NCI-H128 (cell line): ENCODE results near the gene ROBO4.

Source experiments
- DNase-seq: peaks from one replicate; lab custom pipeline; 2025; ENCODE audit not compliant: unreplicated experiment; lab: John Stamatoyannopoulos, UW

The ROBO4 gene

GRCh38 chr11:124890683-124891372 is 6.8 kb downstream of the ROBO4 start:
- DNase-seq = no peak

DNA sequence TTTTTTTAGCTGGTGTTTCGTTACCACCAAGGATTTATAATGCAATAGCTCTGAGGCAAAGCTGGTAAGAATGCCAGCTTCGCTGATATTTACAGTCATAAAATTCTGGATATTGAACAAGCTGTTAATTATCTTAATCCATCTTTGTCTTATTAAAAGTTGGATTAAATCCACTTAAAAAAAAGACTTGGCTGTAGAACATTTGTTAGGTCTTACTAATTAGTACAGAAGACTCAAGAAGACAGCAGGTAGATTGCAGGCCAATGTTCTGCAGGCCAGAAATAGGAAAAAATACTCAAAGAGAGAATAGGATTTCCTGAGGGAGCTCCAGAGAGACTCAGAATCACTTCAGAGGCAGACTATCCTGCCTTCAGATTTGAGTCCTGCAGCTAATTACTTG is 7.5 kb downstream of the ROBO4 start:
- no peak for DNase-seq

DNA sequence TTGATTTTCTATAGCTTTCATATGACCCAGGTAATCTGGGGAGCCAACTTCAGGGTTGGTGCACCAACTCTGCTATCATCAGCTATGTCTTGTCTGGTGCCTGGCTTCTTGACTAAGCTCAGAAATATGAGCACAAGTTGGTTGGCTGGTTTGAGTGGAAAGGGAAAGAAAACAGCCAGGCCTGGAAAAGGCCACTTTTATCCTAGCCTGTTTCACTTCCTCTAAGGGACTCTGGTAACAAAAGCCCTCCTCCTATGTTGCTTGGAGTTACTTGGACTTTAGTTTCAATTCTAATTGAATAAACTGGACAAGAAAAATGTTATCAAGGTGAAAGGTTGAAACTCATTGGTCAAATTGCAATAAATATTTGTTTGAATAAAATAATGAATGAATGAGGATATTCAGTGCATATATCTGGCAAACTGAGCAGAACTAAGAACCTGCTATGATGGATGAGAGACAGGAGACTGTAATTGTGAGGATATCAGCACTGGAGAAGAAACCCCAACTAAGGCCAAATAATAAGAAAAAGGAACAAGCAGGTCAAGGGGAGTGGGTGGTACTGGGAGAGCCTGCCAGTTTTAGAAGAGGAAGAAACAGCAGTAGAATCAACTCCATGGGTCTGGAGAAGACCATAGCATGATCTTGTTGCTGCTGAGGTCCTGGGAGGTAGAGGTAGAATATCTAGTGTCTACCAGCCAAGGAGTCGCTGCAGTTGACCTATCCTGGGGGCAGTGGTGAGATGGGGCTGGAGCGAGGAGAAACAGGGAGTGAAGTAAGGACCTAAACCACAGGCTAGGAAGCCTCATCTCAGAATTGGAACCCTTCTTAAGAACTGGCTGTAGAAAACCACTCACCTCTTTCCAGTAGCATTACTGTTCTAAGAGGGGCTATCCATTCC is 8.2 kb downstream of the ROBO4 start:
- no peak for DNase-seq

GRCh38 chr11:124887667-124888013 is 10.0 kb downstream of the ROBO4 start:
- no peak for DNase-seq

DNA sequence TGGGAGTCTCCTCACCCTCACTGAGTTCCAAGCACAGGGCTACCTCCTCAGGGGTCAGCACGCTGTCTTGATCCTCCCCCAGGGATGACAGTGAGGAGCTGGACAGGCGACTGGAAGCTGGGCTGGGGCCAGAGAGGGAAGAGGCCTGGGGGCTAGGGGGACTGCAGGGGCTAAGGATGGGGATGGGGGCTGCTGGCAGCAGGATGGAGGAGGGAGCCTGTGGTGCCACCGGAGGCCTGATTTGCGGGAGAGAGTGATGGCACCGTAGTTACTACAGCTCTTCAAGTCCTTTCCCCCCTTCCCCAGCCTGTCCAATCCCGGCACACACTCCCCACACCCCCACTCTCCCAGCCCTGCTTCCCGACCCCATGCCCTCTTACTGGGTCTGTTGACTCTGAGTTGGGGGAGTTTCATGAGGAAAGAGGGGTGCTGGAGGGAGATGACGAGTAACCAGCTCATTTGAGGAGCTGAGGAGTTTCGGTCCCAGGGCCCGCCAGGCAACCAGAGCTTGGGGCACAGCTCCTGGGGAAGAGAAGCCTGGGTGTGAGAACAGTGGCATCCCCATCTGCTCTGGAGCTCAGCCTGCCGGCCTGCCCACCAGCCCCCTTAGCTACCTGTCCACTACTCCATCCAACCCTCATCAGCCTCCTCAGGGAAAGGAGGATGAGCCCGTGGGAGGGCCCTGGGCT is 10.5 kb downstream of the ROBO4 start:
- DNase-seq = no peak

DNA sequence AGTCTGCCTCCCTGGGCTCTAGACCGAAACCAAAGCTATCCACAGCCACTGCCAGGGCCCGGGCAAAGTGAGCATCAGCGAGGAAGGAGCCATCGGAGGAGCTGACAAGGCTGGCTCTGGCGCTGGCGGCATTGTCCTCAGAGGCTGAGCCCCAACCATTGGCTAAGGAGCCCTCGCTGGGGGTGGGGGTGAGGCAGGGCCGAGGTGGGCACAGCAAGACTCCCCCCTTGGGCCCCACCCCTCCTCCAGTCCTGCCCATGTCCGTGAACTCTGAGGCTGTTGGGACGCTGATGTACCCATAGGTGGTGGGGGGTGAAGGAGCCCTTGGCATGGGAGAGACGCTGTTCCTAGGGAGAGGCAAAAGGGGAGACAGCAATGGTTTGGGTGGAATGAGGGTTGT is 11.2 kb downstream of the ROBO4 start:
- DNase-seq = no peak

GRCh38 chr11:124884869-124885479 is 12.7 kb downstream of the ROBO4 start:
- no peak for DNase-seq

DNA sequence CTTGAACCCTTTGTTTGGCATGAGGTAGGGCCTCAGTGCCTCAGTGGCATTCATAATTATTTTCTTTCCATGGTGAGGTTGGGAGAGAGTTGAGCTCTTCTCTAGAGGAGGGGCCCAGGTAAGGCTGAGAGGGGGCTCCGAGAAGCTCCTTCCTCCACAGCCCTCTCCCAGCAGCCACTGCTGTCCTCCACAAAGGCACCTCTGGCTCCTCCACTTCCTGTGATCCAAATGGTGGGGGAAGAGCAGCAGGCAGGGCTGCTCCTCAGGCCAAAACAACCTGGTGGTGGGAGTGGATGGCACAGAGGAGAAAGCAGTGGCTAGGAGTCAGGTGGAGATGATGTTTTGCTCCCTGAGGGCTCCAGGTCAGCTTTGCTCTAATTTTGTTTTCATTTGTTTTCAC is 13.3 kb downstream of the ROBO4 start:
- no peak for DNase-seq

GRCh38 chr11:124882339-124883071 is 15.2 kb downstream of the ROBO4 start:
- no peak for DNase-seq

GRCh38 chr11:124880958-124881357 is 16.7 kb downstream of the ROBO4 start:
- no peak for DNase-seq

DNA sequence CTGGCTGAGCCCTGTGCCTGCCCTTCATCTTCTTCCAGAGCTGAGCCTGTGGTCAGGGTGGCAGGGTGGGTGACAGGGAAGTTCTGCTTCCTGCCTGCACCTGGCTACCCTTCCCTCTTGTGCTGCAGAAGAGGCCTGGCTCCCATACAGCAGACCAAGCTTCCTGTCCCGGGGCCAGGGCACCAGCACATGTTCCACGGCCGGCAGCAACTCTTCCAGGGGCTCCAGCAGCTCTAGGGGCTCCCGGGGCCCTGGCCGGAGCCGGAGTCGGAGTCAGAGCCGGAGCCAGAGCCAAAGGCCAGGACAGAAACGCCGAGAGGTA is 17.4 kb downstream of the ROBO4 start:
- no peak for DNase-seq

DNA sequence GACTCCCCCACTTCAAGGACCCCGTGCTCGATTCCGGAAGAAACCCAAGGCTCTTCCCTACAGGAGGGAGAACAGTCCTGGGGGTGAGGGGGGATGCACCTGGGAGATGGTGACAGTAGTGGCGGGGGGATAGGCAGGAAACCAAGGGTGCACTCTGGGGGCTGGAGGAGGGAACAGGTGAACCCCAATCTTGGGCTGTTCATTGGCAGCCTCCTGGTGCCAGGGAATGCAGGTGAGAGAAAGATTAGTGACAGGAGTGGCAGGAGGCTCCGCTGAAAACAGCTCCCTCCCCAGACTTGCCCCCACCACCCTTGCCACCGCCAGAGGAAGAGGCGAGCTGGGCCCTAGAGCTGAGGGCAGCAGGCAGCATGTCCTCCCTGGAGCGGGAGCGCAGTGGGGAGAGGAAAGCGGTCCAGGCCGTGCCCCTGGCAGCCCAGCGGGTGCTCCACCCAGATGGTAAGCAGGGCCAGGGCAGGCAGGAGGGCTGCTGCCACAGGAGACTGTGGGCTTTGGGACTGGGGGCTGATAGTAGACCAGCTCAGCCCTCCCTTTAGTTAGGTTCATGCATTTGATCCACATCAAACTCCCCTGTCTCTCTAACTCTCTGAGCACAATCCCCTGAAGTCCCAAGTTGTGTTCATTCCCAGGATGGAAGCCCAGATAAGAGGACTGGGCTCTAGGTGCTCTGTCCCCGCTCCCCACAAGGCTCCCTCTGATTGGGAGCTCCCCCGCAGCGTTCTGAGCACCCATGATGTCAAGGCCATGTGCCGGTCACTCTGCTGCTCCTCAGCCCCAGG is 18.0 kb downstream of the ROBO4 start:
- DNase-seq = no peak

GRCh38 chr11:124878759-124879492 is 18.7 kb downstream of the ROBO4 start:
- no peak for DNase-seq

GRCh38 chr11:124877910-124878758 is 19.5 kb downstream of the ROBO4 start:
- no peak for DNase-seq

- no peak for DNase-seq
Measured at GRCh38 chr11:124877631-124877909, 20.1 kb downstream of the ROBO4 start.

DNA sequence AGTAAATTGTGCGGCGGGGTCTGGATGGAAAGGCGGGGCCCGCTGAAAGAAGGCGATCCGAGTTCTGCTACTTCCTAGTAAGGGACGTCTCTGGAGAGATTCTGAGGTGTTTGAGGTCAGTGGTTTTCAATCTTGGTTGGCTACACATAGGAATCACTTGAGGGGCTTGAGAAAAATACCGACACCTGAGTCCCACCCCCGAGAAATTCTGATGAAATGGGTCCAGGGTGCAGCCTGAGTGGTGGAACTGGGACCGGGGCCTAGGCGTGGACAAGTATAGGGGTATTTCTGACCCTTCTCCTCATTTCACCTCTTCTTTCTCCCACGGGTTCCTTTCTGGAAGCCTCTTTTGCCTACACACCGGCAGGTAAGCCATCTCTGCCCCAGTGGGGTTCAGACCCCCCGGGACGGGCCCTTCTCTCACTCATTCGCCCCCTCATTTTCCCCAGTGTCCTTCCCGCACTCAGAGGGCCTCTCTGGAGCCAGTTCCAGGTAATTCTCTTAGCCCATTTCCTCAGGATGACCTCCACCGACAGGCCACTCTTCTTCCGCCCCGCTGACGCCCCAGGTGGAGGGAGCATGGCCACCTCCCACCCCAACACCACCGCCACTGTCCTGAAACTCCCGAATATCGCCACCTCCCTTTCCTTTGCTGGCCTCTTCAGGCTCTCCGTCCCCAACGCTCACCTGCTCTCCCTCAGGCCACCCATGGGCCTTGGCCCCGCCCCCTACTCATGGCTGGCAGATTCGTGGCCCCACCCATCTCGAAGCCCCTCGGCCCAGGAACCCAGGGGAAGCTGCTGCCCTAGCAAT is 20.6 kb downstream of the ROBO4 start:
- DNase-seq = no peak

DNA sequence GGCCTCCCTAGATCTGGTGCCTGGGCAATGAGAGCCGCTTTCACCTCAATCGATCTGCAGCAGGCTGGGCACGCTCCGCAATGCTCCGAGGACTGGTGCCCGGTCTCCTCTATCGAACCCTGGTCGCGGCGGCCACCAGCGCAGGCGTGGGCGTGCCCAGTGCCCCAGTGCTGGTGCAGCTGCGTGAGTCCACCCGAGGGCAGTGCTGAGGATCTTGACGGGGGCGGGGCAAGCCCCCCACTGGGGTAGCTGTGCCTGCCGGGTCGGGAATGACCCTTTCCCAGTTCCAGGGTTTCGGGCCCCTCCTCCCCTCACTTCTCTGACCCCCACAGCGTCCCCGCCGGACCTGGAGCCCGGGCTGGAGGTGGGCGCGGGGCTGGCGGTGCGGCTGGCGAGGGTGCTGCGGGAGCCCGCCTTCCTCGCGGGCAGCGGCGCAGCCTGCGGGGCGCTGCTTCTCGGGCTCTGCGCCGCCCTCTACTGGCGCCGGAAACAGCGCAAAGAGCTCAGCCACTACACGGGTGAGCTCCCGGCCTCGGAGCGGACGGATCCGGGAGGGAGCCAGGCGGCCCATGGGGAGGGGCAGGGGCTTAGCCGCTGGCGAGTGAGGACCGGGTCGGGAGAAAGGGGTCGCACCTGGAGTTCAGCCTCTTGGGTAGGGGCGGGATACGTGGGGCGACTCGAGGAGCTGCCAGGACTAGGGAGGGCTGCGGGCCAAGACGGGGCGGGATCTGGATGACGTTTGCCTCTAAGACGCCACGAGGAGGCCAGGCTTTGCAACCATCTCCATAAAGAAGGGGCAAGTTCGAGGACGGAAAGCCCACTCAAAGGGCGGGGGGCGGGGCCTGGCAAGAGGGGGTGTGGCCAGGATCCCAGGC is 21.5 kb downstream of the ROBO4 start:
- DNase-seq = no peak
